GM12873 (cell line): ENCODE results near the gene RTKN2.

Experiments used
- CTCF ChIP-seq: IDR thresholded peaks from 2 replicates; pipeline ENCODE4 v1.5.1; 2012; ENCODE audit warnings: low read depth, mild to moderate bottlenecking, moderate library complexity, low read length, control low read depth; ENCODE audit not compliant: insufficient read depth; ENCODE audit errors: missing control alignments

The RTKN2 gene

GRCh38 chr10:62231805-62232204 is 36.8 kb downstream of the RTKN2 start:
- no peak for TF ChIP-seq CTCF

GRCh38 chr10:62231371-62231770 is 37.3 kb downstream of the RTKN2 start:
- TF ChIP-seq CTCF, result no peak

- TF ChIP-seq CTCF, result no peak
Measured at GRCh38 chr10:62230344-62231121, 38.1 kb downstream of the RTKN2 start.

- TF ChIP-seq CTCF, result no peak
Measured at GRCh38 chr10:62225362-62225761, 43.3 kb downstream of the RTKN2 start.

- TF ChIP-seq CTCF, result no peak
Measured at GRCh38 chr10:62224606-62225005, 44.0 kb downstream of the RTKN2 start.

GRCh38 chr10:62217683-62218082 is 51.0 kb downstream of the RTKN2 start:
- no peak for TF ChIP-seq CTCF

- no peak for TF ChIP-seq CTCF
Measured at GRCh38 chr10:62214364-62214874, 54.2 kb downstream of the RTKN2 start.
